Measurements from ENCODE around the gene RRP12. TPM values are rescaled to one million over a fixed set of nuclear protein-coding genes. Genes with fewer than 3 reads are reported as not detected.

The RRP12 gene
- total and polyA plus RNA-seq, 2 of the 4 experiments (the other 2 are of a cell fraction): 21.5 to 23.3 TPM

- ChIA-PET CTCF (no interaction called here), POLR2A (ENCODE audit: unreplicated experiment) (no interaction called here)
- peaks cover 21% of the 10 kb centered on the region for H3K36me3 ChIP-seq (ENCODE audit: control insufficient read depth, insufficient read depth, low read length)
- H3K4me3 ChIP-seq (ENCODE audit: insufficient read depth, low read depth, low read length): no peak overlapping the region
- intact Hi-C loops (cut with micrococcal nuclease): loop anchor here (2.0 to 10.0 kb wide), 2 partner anchors 75 to 589 kb away; no protein-coding TSS in a partner anchor
- H3K27me3 ChIP-seq (ENCODE audit: control insufficient read depth, insufficient read depth, low read length): no peaks in the 10 kb centered on the region
- no peak overlapping the region for H3K18ac ChIP-seq (ENCODE audit: low read depth, low read length)
- H3K27ac ChIP-seq (ENCODE audit: insufficient read depth, low read length): no peak overlapping the region
- in situ Hi-C loops (cut with MboI; ENCODE audit: low sequenced_read_pairs): loop anchor here (10.0 kb wide), 1 partner anchor 279 kb away; no protein-coding TSS in a partner anchor
- no peak overlapping the region for H3K9ac ChIP-seq (ENCODE audit: low read depth, low read length)
- no peak overlapping the region for H2BK20ac ChIP-seq (ENCODE audit: low read depth, low read length)
- ATAC-seq (ENCODE audit: low read depth) (no peak), DNase-seq (no peak)
- H2BK5ac ChIP-seq (ENCODE audit: low read depth, low read length, poor library complexity, severe bottlenecking): no peak overlapping the region
- no peaks in the 10 kb centered on the region for H3K9me1 ChIP-seq (ENCODE audit: insufficient read depth, low read length)
- H3K23ac ChIP-seq (ENCODE audit: low read depth, low read length): no peak overlapping the region
- no peak overlapping the region for H2BK120ac ChIP-seq (ENCODE audit: low read depth, low read length)
- H3K4me2 ChIP-seq (ENCODE audit: low read depth, low read length): no peak overlapping the region
- no peaks in the 10 kb centered on the region for H4K20me1 ChIP-seq (ENCODE audit: insufficient read depth, low read length)
- no peak overlapping the region for H4K91ac ChIP-seq (ENCODE audit: insufficient read depth, low read depth, low read length)
- no peak overlapping the region for H3K56ac ChIP-seq (ENCODE audit: extremely low read depth, insufficient read depth, low read length)
- BruUV-seq (replicated peaks): no TSS peak
- dilution Hi-C loops (cut with HindIII; ENCODE audit: low sequenced_read_pairs, unreplicated experiment): no loop called here
- no peaks in the 10 kb centered on the region for H3K9me3 ChIP-seq (ENCODE audit: control insufficient read depth, insufficient read depth, low read length)
- no peak overlapping the region for H4K8ac ChIP-seq (ENCODE audit: low read depth in 2 of 2, low read length in 2 of 2)
- no peak overlapping the region for H2AFZ ChIP-seq (replicated peaks; ENCODE audit: low read length, poor library complexity)
- no peak overlapping the region for H3K14ac ChIP-seq (replicated peaks; ENCODE audit: low read depth, low read length)
- no peak overlapping the region for H4K5ac ChIP-seq (ENCODE audit: low read depth, low read length)
- TF ChIP-seq POLR2A (IDR thresholded peaks at IDR 0.05; ENCODE audit: low read depth, low read length) (no peak), CTCF (conservative IDR thresholded peaks at IDR 0.05; ENCODE audit: low read depth, low read length) (no peak), USF2 (IDR thresholded peaks at IDR 0.05; ENCODE audit: low read depth, low read length) (no peak), BHLHE40 (IDR thresholded peaks at IDR 0.05; ENCODE audit: low read depth, low read length) (no peak), NFE2L2 (IDR thresholded peaks at IDR 0.05; ENCODE audit: low read depth, low read length) (no peak), MAFK (IDR thresholded peaks at IDR 0.05; ENCODE audit: low read depth, low read length) (no peak), RCOR1 (IDR thresholded peaks at IDR 0.05; ENCODE audit: insufficient replicate concordance, low read length) (no peak)
- H3K4ac ChIP-seq (ENCODE audit: low read depth, low read length): no peak overlapping the region
- WGBS, 2 experiments (ENCODE audit: extremely low coverage in 2 of 2, insufficient read length in 1 of 2): no CpG with 5 or more reads among the region's 4 CpGs
- H3K4me1 ChIP-seq (ENCODE audit: control insufficient read depth, insufficient read depth, low read length): no peaks in the 10 kb centered on the region
- H2BK15ac ChIP-seq (ENCODE audit: low read depth, low read length): no peak overlapping the region
- no peaks in the 10 kb centered on the region for H3K79me1 ChIP-seq (ENCODE audit: low read depth in 1 of 2, low read length in 2 of 2)
- H2AK9ac ChIP-seq (replicated peaks; ENCODE audit: low read depth, low read length, poor library complexity): no peak overlapping the region
- no peak overlapping the region for H2AK5ac ChIP-seq (ENCODE audit: low read depth, low read length)
These were observed 47.2 kb downstream of the RRP12 start for GRCh38 chr10:97353945-97354344.

All from IMR-90 (cell line).